ENCODE data around the gene YY1. TPM values are rescaled to one million over a fixed set of nuclear protein-coding genes. Genes with fewer than 3 reads are reported as not detected.

YY1 gene
- total and polyA plus RNA-seq, 2 experiments from 2014 or later: 32.6 to 58.5 TPM

DNA sequence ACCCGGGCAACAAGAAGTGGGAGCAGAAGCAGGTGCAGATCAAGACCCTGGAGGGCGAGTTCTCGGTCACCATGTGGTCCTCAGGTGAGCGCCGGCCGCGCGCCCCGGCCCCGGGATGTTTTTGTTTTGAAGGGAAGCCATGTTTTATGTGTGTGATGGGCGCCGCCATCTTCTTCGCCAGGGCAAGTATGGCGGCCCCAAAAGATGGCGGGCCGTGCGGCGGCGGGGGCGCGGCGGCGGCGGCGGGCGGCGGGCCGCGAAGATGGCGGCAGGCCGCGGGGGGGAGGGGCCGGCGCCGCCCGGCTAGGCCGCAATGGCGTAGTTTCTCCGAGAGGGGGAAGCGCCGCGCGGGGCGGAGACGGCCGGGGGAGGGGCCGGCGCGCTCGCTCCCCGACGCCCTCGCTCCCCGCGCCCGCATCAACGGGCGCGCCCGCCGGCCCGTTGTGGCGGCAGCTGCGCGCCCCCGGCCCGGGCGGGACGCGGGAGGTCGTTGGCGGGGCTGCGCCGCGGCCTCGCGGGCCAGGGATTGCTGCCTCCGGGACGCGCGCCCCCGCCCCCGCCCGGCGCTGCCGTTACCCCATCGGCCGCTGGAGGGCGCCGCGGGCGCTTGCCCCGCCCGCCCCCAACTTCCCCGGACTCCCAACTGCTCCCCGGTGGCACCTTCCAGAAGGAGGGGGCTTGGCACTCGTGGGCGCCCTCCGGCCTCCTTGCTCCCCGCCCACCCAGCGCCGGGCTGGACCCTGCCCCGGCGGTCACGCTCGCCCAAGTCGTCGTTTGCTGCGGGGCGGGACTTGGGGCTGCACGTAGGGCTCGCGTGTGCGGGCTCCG, 1.1 kb downstream of the YY1 start:
- Histone ChIP-seq H3K79me2 (peaks cover 83% of the 10 kb centered on the region), H3K27ac (peak overlapping the region; percentile 98), H4K20me1 (ENCODE audit: insufficient read depth, poor library complexity, severe bottlenecking) (peaks cover 71% of the 10 kb centered on the region), H3K27me3 (no peaks in the 10 kb centered on the region), H3K4me3 (peak overlapping the region; percentile 97), H3K36me3 (replicated peaks; ENCODE audit: insufficient read depth, low read depth) (no peaks in the 10 kb centered on the region), H2AFZ (peak overlapping the region; percentile 67), H3K4me2 (peak overlapping the region; percentile 84), H3K4me1 (ENCODE audit: insufficient read depth) (peaks cover 27% of the 10 kb centered on the region), H3K9me3 (ENCODE audit: low read depth) (no peaks in the 10 kb centered on the region), H3K9me2 (replicated peaks; ENCODE audit: insufficient read depth) (no peaks in the 10 kb centered on the region)
- 0% methylated on average over 19 of the region's 115 CpGs for WGBS (ENCODE audit: low lambda C conversion rate, missing lambda C conversion rate)
- peak; percentile 95 for DNase-seq (ENCODE audit: low spot score)
- TF ChIP-seq EZH2 (IDR thresholded peaks at IDR 0.05; ENCODE audit: borderline replicate concordance) (no peak), EZH2phosphoT487 (IDR thresholded peaks at IDR 0.05; ENCODE audit: low read depth, severe bottlenecking, unreplicated experiment) (no peak)
- TF ChIP-seq, protein P1, sequence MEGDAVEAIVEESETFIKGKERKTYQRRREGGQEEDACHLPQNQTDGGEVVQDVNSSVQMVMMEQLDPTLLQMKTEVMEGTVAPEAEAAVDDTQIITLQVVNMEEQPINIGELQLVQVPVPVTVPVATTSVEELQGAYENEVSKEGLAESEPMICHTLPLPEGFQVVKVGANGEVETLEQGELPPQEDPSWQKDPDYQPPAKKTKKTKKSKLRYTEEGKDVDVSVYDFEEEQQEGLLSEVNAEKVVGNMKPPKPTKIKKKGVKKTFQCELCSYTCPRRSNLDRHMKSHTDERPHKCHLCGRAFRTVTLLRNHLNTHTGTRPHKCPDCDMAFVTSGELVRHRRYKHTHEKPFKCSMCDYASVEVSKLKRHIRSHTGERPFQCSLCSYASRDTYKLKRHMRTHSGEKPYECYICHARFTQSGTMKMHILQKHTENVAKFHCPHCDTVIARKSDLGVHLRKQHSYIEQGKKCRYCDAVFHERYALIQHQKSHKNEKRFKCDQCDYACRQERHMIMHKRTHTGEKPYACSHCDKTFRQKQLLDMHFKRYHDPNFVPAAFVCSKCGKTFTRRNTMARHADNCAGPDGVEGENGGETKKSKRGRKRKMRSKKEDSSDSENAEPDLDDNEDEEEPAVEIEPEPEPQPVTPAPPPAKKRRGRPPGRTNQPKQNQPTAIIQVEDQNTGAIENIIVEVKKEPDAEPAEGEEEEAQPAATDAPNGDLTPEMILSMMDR (IDR thresholded peaks at IDR 0.05; ENCODE audit: poor library complexity): peak; percentile 66

DNA sequence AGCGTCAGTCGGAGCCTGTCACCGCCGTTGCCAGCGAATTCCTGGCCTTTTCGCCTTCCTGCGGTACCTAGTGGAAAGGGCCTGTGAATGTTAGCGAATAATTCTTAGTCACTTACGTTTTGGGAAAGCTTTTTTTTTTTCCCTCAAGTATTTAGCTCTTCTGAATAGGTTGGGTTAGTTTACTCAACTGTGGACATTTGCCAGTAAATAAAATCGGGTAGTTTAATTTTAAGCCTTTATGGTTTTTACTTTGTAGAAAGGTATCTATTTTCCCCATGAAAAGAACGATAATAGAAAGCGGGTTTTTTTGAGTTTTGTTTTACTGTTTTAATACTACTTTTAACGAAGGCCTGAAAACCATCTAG, 1.7 kb downstream of the YY1 start:
- H3K9me3 ChIP-seq (ENCODE audit: low read depth): no peaks in the 10 kb centered on the region
- no peaks in the 10 kb centered on the region for H3K9me2 ChIP-seq (replicated peaks; ENCODE audit: insufficient read depth)
- H4K20me1 ChIP-seq (ENCODE audit: insufficient read depth, poor library complexity, severe bottlenecking): peaks cover 73% of the 10 kb centered on the region
- H3K4me2 ChIP-seq: peak overlapping the region; percentile 84
- peak overlapping the region; percentile 37 for H3K4me3 ChIP-seq
- TF ChIP-seq EZH2 (IDR thresholded peaks at IDR 0.05; ENCODE audit: borderline replicate concordance): no peak
- TF ChIP-seq, protein P1 (IDR thresholded peaks at IDR 0.05; ENCODE audit: poor library complexity): no peak
- no peak for TF ChIP-seq EZH2phosphoT487 (IDR thresholded peaks at IDR 0.05; ENCODE audit: low read depth, severe bottlenecking, unreplicated experiment)
- H3K27me3 ChIP-seq: no peaks in the 10 kb centered on the region
- peaks cover 83% of the 10 kb centered on the region for H3K79me2 ChIP-seq
- peak overlapping the region; percentile 95 for H3K27ac ChIP-seq
- H3K36me3 ChIP-seq (replicated peaks; ENCODE audit: insufficient read depth, low read depth): no peaks in the 10 kb centered on the region
- H3K4me1 ChIP-seq (ENCODE audit: insufficient read depth): peaks cover 33% of the 10 kb centered on the region
- peak overlapping the region; percentile 38 for H2AFZ ChIP-seq
- DNase-seq (ENCODE audit: low spot score): no peak
- WGBS (ENCODE audit: low lambda C conversion rate, missing lambda C conversion rate): 2% methylated on average over 13 of the region's 13 CpGs

DNA sequence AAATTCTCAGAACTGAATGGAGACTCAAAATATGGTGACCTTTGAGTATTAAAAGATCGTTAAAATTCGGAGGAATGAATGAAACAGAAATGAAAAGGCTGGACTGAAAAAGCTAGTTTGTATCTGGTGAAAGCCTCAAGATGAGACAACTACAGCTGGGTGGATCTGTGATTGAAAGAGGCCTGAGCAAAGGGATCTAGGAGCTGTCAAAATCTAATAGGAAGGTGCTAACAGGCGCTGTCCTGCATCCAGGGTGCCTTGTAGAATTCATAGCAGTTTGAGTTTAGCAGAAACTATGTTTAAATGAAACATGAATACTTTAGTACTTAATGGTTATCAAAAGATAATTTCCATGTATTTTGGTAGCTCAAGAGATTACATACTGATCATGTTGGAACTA, 2.3 kb downstream of the YY1 start:
- Histone ChIP-seq H3K27ac (peak overlapping the region; percentile 95), H3K9me2 (replicated peaks; ENCODE audit: insufficient read depth) (no peaks in the 10 kb centered on the region), H3K4me2 (peak overlapping the region; percentile 84), H2AFZ (no peak overlapping the region), H3K36me3 (replicated peaks; ENCODE audit: insufficient read depth, low read depth) (no peaks in the 10 kb centered on the region), H3K79me2 (peaks cover 83% of the 10 kb centered on the region), H3K4me3 (peak overlapping the region; percentile 37), H3K27me3 (no peaks in the 10 kb centered on the region), H3K4me1 (ENCODE audit: insufficient read depth) (peaks cover 38% of the 10 kb centered on the region), H4K20me1 (ENCODE audit: insufficient read depth, poor library complexity, severe bottlenecking) (peaks cover 73% of the 10 kb centered on the region), H3K9me3 (ENCODE audit: low read depth) (no peaks in the 10 kb centered on the region)
- WGBS (ENCODE audit: low lambda C conversion rate, missing lambda C conversion rate): 45% methylated on average over 3 of the region's 3 CpGs
- no peak for TF ChIP-seq EZH2phosphoT487 (IDR thresholded peaks at IDR 0.05; ENCODE audit: low read depth, severe bottlenecking, unreplicated experiment)
- no peak for TF ChIP-seq EZH2 (IDR thresholded peaks at IDR 0.05; ENCODE audit: borderline replicate concordance)
- TF ChIP-seq, protein P1 (IDR thresholded peaks at IDR 0.05; ENCODE audit: poor library complexity): no peak
- DNase-seq (ENCODE audit: low spot score): no peak
